Lung (tissue), 12 donors: ENCODE results near the gene SSR4. TPM values are rescaled to one million over a fixed set of nuclear protein-coding genes. Genes with fewer than 3 reads are reported as not detected.

Experiments
- ATAC-seq: fragments of 200-7000 bp; cut with Tn5 transposase; one replicate; pipeline ENCODE4 v1.9.1; 2020; ENCODE audit warnings: moderate number of reproducible peaks; ENCODE audit not compliant: insufficient read depth, low FRiP score
- DNase-seq, 3 donors: peaks; one replicate each; pipeline ENCODE4 v3.0.0-alpha.2; 2013 to 2017
- H3K27ac ChIP-seq, 2 donors: one replicate each; pipeline ENCODE4 v1.5.1; 2013; ENCODE audit warnings: mild to moderate bottlenecking in 2 of 2, moderate library complexity in 2 of 2, control low read depth in 1 of 2, inconsistent platforms in 1 of 2, low read depth in 1 of 2, low read length in 1 of 2
- H3K27me3 ChIP-seq, 3 donors: one replicate each; pipeline ENCODE4 v1.5.1; 2013; ENCODE audit warnings: low read length in 2 of 3; ENCODE audit not compliant: control insufficient read depth in 3 of 3, insufficient read depth in 3 of 3
- H3K36me3 ChIP-seq, 4 donors: one replicate each; pipeline ENCODE4 v1.5.1; 2013; ENCODE audit warnings: low read length in 4 of 4, mild to moderate bottlenecking in 1 of 4, moderate library complexity in 1 of 4; ENCODE audit not compliant: control insufficient read depth in 4 of 4, insufficient read depth in 4 of 4
- H3K4me1 ChIP-seq, 5 donors: one replicate each; pipeline ENCODE4 v1.5.1; 2013; ENCODE audit warnings: low read length in 5 of 5, mild to moderate bottlenecking in 2 of 5, moderate library complexity in 1 of 5; ENCODE audit not compliant: control insufficient read depth in 5 of 5, insufficient read depth in 5 of 5
- H3K4me3 ChIP-seq: one replicate; pipeline ENCODE4 v1.5.1; 2013; ENCODE audit warnings: mild to moderate bottlenecking, control low read depth, moderate library complexity
- H3K9ac ChIP-seq, 2 donors: one replicate each; pipeline ENCODE4 v1.5.1; 2013; ENCODE audit warnings: low read length in 2 of 2, control low read depth in 1 of 2; ENCODE audit not compliant: insufficient read depth in 1 of 2
- H3K9me3 ChIP-seq, 4 donors: one replicate each; pipeline ENCODE4 v1.5.1; 2013; ENCODE audit warnings: low read length in 3 of 4, mild to moderate bottlenecking in 1 of 4, moderate library complexity in 1 of 4; ENCODE audit not compliant: control insufficient read depth in 4 of 4, insufficient read depth in 3 of 4
- WGBS, 2 donors: extraction: QIAGEN DNeasy Blood & Tissue Kit; methylation state at CpG; one replicate each; pipeline ENCODE4 v1.1.7; 2013; 5-methylcytosine and 5-hydroxymethylcytosine counted together
- polyA plus RNA-seq, 2 donors: library from polyadenylated mRNA; stranded (reverse); fragments of 200-250 nt; gene quantifications; one replicate each; pipeline ENCODE4 v1.2.1, GENCODE V29; 2013
- total RNA-seq, 2 donors: library from RNA; depleted of rRNA in 1 of 2; stranded (reverse); fragments of >200 nt in 1 of 2; gene quantifications; one replicate each; pipeline ENCODE4 v1.2.1, GENCODE V29; 2014 to 2021
- TF ChIP-seq, protein P1 (sequence below): IDR thresholded peaks from 2 replicates; pipeline ENCODE4 v1.5.1; 2012; ENCODE audit warnings: mild to moderate bottlenecking; ENCODE audit errors: control extremely low read depth, extremely low read depth
- donor health status: control.
- donor health status: control.
- donor health status: Bipolar disorder and iron deficiency.
- donor health status: healthy.
- donor health status: DM: yes; HTN: yes; CAD: no.

SSR4 gene
- total and polyA plus RNA-seq, 4 donors = 84.2 to 1,008 (median 567) TPM

DNA sequence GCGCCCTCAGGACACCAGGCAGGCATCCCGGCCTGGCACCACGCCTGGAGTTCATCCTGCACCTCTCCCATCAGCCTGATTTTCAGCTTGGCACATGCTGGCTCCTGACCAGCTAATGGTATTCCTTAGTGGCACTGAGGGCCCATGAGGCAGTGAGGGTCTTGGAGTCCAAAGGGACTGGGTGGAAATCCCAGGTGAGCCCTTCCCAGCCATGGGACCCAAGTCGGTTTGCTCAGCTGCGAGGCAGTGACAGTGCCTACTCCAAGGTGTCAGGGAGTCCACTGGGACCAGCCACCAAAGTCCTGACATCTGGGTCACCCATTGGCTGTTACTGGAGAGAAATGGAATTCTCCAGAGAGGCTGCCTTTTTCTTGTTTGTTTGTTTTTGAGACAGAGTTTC, 4.9 kb downstream of the SSR4 start:
- ATAC-seq (no peak), DNase-seq (no peak)
- no peak overlapping the region for H3K4me3 ChIP-seq
- H3K27ac ChIP-seq = no peak overlapping the region
- peaks cover 0 to 48% (median 0%) of the 10 kb centered on the region in 4 donors for H3K9me3 ChIP-seq
- H3K9ac ChIP-seq = no peak overlapping the region
- WGBS, 2 donors = 93 to 98% methylated on average over 4 to 5 of the region's 5 CpGs
- TF ChIP-seq, protein P1, sequence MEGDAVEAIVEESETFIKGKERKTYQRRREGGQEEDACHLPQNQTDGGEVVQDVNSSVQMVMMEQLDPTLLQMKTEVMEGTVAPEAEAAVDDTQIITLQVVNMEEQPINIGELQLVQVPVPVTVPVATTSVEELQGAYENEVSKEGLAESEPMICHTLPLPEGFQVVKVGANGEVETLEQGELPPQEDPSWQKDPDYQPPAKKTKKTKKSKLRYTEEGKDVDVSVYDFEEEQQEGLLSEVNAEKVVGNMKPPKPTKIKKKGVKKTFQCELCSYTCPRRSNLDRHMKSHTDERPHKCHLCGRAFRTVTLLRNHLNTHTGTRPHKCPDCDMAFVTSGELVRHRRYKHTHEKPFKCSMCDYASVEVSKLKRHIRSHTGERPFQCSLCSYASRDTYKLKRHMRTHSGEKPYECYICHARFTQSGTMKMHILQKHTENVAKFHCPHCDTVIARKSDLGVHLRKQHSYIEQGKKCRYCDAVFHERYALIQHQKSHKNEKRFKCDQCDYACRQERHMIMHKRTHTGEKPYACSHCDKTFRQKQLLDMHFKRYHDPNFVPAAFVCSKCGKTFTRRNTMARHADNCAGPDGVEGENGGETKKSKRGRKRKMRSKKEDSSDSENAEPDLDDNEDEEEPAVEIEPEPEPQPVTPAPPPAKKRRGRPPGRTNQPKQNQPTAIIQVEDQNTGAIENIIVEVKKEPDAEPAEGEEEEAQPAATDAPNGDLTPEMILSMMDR = no peak
- peaks cover 0 to 7% (median 4%) of the 10 kb centered on the region in 4 donors for H3K36me3 ChIP-seq
- H3K27me3 ChIP-seq = no peaks in the 10 kb centered on the region
- H3K4me1 ChIP-seq = peaks cover 0 to 10% (median 2%) of the 10 kb centered on the region in 5 donors

DNA sequence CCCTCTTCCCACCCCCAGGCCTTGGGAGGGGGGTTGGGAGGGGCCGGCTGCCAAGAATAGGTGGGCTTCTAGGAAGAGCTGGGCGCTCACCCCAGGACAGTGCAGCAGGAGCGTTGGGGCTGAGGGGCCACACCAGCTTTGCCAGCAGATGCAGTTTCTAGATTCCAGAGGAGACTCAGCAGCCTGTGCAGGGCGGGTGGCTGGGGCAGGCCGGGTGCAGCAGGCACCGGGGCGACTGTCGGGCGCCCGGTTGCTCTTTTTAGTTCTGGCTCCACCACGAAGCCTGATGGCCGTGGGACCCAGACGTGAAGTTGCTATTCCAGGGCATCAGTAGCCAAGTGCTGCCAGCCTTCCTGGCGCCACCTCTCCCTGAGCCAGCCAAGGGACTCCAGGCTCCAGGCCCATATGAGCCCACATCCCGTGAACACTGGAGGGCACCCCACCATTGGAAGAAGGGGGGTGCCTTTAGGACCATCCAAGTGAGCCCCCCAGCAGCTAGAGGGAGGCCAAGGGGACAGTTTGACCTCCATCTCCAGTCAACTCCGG, 5.8 kb downstream of the SSR4 start:
- Histone ChIP-seq H3K27me3 (no peaks in the 10 kb centered on the region), H3K4me3 (no peak overlapping the region), H3K4me1 (peaks cover 0 to 8% (median 2%) of the 10 kb centered on the region in 5 donors), H3K9ac (no peak overlapping the region), H3K36me3 (peaks cover 0 to 7% (median 4%) of the 10 kb centered on the region in 4 donors), H3K9me3 (peaks cover 0 to 41% (median 0%) of the 10 kb centered on the region in 4 donors), H3K27ac (no peak overlapping the region)
- ATAC-seq = no peak
- TF ChIP-seq, protein P1 = no peak
- 85 to 88% methylated on average over 14 to 16 of the region's 16 CpGs for WGBS, 2 donors
- no peak for DNase-seq

DNA sequence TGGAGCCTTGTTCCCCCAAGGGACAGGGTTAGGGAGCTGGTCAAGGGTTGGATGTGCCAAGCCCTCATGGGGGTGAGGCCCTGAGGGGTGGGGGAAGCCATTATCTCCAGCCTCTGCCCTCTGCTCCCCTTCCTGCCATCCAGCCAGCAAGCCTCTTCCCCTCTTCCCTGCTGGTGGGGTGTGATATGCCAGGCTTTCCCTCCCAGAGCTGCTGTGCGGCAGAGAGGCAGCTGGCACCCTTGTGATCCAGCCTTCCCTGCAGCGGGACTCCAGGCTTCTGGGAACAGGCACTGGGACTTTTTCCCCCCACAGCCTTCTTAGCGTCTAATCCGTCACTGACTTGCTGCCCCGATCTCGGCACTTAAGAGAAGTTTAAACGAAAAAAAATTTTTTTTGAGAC, 6.3 kb downstream of the SSR4 start:
- Histone ChIP-seq H3K4me1 (peaks cover 0 to 3% (median 0%) of the 10 kb centered on the region in 5 donors), H3K27me3 (no peaks in the 10 kb centered on the region), H3K36me3 (peaks cover 0 to 7% (median 4%) of the 10 kb centered on the region in 4 donors), H3K9ac (no peak overlapping the region), H3K27ac (no peak overlapping the region), H3K4me3 (no peak overlapping the region), H3K9me3 (peaks cover 0 to 38% (median 0%) of the 10 kb centered on the region in 4 donors)
- TF ChIP-seq, protein P1 = no peak
- DNase-seq (no peak), ATAC-seq (no peak)
- 87% methylated on average over 7 of the region's 7 CpGs for WGBS, 2 donors

DNA sequence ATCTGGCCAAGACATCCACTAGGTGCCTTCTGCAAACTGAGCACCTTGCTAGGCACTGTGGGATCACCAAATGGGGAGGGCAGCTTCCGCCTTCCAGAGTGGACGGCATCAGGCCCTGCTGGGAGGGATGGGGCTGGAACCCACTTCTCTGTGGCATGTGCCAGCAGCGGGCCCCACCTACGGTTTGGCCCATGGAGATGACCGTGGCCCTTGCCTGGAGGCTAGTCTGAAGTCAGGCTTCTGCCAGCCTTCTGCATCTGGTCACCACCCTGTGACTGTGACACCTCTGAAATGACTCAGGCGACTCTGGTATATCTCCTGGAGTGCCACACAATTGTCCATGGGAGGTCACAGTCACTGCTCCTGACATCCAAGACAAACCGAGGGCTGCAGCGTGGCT, 7.2 kb downstream of the SSR4 start:
- ATAC-seq (no peak), DNase-seq (no peak)
- Histone ChIP-seq H3K27ac (no peak overlapping the region), H3K4me3 (no peak overlapping the region), H3K4me1 (no peaks in the 10 kb centered on the region), H3K36me3 (peaks cover 0 to 7% (median 4%) of the 10 kb centered on the region in 4 donors), H3K9me3 (peaks cover 0 to 30% (median 0%) of the 10 kb centered on the region in 4 donors), H3K27me3 (no peaks in the 10 kb centered on the region), H3K9ac (no peak overlapping the region)
- TF ChIP-seq, protein P1 = no peak
- 79 to 86% methylated on average over 2 to 8 of the region's 8 CpGs for WGBS, 2 donors
